Lung (tissue), 12 donors: ENCODE data around the gene MDN1. TPM values are rescaled to one million over a fixed set of nuclear protein-coding genes. Genes with fewer than 3 reads are reported as not detected.

Experiments
- ATAC-seq: fragments of 200-7000 bp; cut with Tn5 transposase; one replicate; pipeline ENCODE4 v1.9.1; 2020; ENCODE audit warnings: moderate number of reproducible peaks; ENCODE audit not compliant: insufficient read depth, low FRiP score
- DNase-seq, 3 donors: peaks; one replicate each; pipeline ENCODE4 v3.0.0-alpha.2; 2013 to 2017
- H3K27ac ChIP-seq, 2 donors: one replicate each; pipeline ENCODE4 v1.5.1; 2013; ENCODE audit warnings: mild to moderate bottlenecking in 2 of 2, moderate library complexity in 2 of 2, control low read depth in 1 of 2, inconsistent platforms in 1 of 2, low read depth in 1 of 2, low read length in 1 of 2
- H3K27me3 ChIP-seq, 3 donors: one replicate each; pipeline ENCODE4 v1.5.1; 2013; ENCODE audit warnings: low read length in 2 of 3; ENCODE audit not compliant: control insufficient read depth in 3 of 3, insufficient read depth in 3 of 3
- H3K36me3 ChIP-seq, 4 donors: one replicate each; pipeline ENCODE4 v1.5.1; 2013; ENCODE audit warnings: low read length in 4 of 4, mild to moderate bottlenecking in 1 of 4, moderate library complexity in 1 of 4; ENCODE audit not compliant: control insufficient read depth in 4 of 4, insufficient read depth in 4 of 4
- H3K4me1 ChIP-seq, 5 donors: one replicate each; pipeline ENCODE4 v1.5.1; 2013; ENCODE audit warnings: low read length in 5 of 5, mild to moderate bottlenecking in 2 of 5, moderate library complexity in 1 of 5; ENCODE audit not compliant: control insufficient read depth in 5 of 5, insufficient read depth in 5 of 5
- H3K4me3 ChIP-seq: one replicate; pipeline ENCODE4 v1.5.1; 2013; ENCODE audit warnings: mild to moderate bottlenecking, control low read depth, moderate library complexity
- H3K9ac ChIP-seq, 2 donors: one replicate each; pipeline ENCODE4 v1.5.1; 2013; ENCODE audit warnings: low read length in 2 of 2, control low read depth in 1 of 2; ENCODE audit not compliant: insufficient read depth in 1 of 2
- H3K9me3 ChIP-seq, 4 donors: one replicate each; pipeline ENCODE4 v1.5.1; 2013; ENCODE audit warnings: low read length in 3 of 4, mild to moderate bottlenecking in 1 of 4, moderate library complexity in 1 of 4; ENCODE audit not compliant: control insufficient read depth in 4 of 4, insufficient read depth in 3 of 4
- WGBS, 2 donors: extraction: QIAGEN DNeasy Blood & Tissue Kit; methylation state at CpG; one replicate each; pipeline ENCODE4 v1.1.7; 2013; 5-methylcytosine and 5-hydroxymethylcytosine counted together
- polyA plus RNA-seq, 2 donors: library from polyadenylated mRNA; stranded (reverse); fragments of 200-250 nt; gene quantifications; one replicate each; pipeline ENCODE4 v1.2.1, GENCODE V29; 2013
- total RNA-seq, 2 donors: library from RNA; depleted of rRNA in 1 of 2; stranded (reverse); fragments of >200 nt in 1 of 2; gene quantifications; one replicate each; pipeline ENCODE4 v1.2.1, GENCODE V29; 2014 to 2021
- TF ChIP-seq, protein P1 (sequence below): IDR thresholded peaks from 2 replicates; pipeline ENCODE4 v1.5.1; 2012; ENCODE audit warnings: mild to moderate bottlenecking; ENCODE audit errors: control extremely low read depth, extremely low read depth
- donor health status: control.
- donor health status: control.
- donor health status: Bipolar disorder and iron deficiency.
- donor health status: healthy.
- donor health status: DM: yes; HTN: yes; CAD: no.

The MDN1 gene
- total and polyA plus RNA-seq, 4 donors = 7.6 to 33.8 (median 31.7) TPM

DNA sequence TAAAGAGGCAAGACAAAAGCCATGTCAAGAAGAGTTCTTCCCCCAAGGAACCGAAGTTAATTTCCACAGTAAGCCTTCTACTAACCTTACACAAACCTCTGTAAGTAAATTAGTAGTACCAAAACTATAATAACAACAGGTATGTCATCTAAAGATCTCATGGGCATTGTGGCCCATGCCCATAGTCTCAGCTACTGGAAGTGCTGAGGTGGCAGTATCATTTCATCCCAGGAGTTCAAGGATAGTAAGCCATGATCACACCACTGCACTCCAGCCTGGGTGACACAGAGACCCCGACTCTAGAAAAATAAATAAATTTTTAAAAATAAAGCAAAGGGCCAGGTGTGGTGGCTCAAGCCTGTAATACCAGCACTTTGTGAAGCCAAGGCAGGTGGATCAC lies 29.2 kb downstream of the MDN1 start:
- DNase-seq (no peak), ATAC-seq (no peak)
- Histone ChIP-seq H3K4me1 (peaks cover 0 to 4% (median 0%) of the 10 kb centered on the region in 5 donors), H3K4me3 (no peak overlapping the region), H3K9me3 (peaks cover 0 to 2% (median 0%) of the 10 kb centered on the region in 4 donors), H3K27ac (no peak overlapping the region), H3K27me3 (no peaks in the 10 kb centered on the region), H3K36me3 (peaks cover 8 to 33% (median 27%) of the 10 kb centered on the region in 4 donors), H3K9ac (no peak overlapping the region)
- WGBS, 2 donors = 95 to 97% methylated on average over 2 of the region's 2 CpGs
- TF ChIP-seq, protein P1, sequence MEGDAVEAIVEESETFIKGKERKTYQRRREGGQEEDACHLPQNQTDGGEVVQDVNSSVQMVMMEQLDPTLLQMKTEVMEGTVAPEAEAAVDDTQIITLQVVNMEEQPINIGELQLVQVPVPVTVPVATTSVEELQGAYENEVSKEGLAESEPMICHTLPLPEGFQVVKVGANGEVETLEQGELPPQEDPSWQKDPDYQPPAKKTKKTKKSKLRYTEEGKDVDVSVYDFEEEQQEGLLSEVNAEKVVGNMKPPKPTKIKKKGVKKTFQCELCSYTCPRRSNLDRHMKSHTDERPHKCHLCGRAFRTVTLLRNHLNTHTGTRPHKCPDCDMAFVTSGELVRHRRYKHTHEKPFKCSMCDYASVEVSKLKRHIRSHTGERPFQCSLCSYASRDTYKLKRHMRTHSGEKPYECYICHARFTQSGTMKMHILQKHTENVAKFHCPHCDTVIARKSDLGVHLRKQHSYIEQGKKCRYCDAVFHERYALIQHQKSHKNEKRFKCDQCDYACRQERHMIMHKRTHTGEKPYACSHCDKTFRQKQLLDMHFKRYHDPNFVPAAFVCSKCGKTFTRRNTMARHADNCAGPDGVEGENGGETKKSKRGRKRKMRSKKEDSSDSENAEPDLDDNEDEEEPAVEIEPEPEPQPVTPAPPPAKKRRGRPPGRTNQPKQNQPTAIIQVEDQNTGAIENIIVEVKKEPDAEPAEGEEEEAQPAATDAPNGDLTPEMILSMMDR = no peak

- peaks cover 8 to 33% (median 27%) of the 10 kb centered on the region in 4 donors for H3K36me3 ChIP-seq
Observed at GRCh38 chr6:89789980-89790379, 29.6 kb downstream of the MDN1 start.

GRCh38 chr6:89787660-89788328 lies 31.8 kb downstream of the MDN1 start:
- peak; percentile 47 for ATAC-seq
- TF ChIP-seq, protein P1 = no peak
- Histone ChIP-seq H3K4me3 (no peak overlapping the region), H3K9ac (no peak overlapping the region), H3K4me1 (peaks cover 0 to 4% (median 0%) of the 10 kb centered on the region in 5 donors), H3K9me3 (peaks cover 0 to 3% (median 0%) of the 10 kb centered on the region in 4 donors), H3K36me3 (peaks cover 23 to 42% (median 30%) of the 10 kb centered on the region in 4 donors), H3K27me3 (no peaks in the 10 kb centered on the region), H3K27ac (no peak overlapping the region)
- 61 to 81% methylated on average over 7 of the region's 7 CpGs for WGBS, 2 donors
- peak in 1 of 3 donors; percentile 4 for DNase-seq

More at GRCh38 chr6:89789980-89790379, 29.6 kb downstream of the MDN1 start:
- Histone ChIP-seq H3K9ac (no peak overlapping the region), H3K27me3 (no peaks in the 10 kb centered on the region), H3K4me3 (no peak overlapping the region), H3K4me1 (peaks cover 0 to 4% (median 0%) of the 10 kb centered on the region in 5 donors), H3K27ac (no peak overlapping the region), H3K9me3 (peaks cover 0 to 2% (median 0%) of the 10 kb centered on the region in 4 donors)
- WGBS, 2 donors = 93 to 95% methylated on average over 1 of the region's 1 CpG
- DNase-seq (no peak), ATAC-seq (no peak)
- TF ChIP-seq, protein P1 = no peak
